ENCODE data around the gene MARVELD2. TPM values are rescaled to one million over a fixed set of nuclear protein-coding genes. Genes with fewer than 3 reads are reported as not detected.

MARVELD2 gene
- total and polyA plus RNA-seq, 4 experiments from 2014 or later, result 0.20 to 1.5 (median 1.1) TPM

DNA sequence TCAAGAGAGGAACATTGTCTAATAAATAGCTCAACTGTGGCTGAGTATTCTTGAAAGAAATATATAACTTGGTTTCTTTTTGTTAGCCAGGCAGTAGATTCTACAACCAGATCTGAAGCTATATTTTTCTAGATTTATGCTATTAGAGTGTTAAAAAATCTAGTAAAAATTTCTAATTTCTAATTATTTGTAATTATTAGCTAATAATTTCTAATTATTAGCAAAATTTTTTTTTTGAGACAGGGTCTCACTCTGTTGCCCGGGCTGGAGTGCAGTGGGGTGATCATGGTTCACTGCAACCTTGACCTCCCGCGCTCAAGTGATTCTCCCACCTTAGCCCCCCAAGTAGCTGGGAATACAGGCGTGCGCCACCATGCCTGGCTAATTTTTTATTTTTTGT is 42.5 kb upstream of the MARVELD2 start:
- Mint-ChIP-seq H3K27me3 (no peaks in the 10 kb centered on the region), H3K36me3 (peaks cover 16 to 47% of the 10 kb centered on the region in 2 donors), H3K4me3 (peak overlapping the region in 1 of 8 donors; percentile 4), H3K27ac (no peak overlapping the region), H3K4me1 (peaks cover 15 to 42% (median 29%) of the 10 kb centered on the region in 4 donors), H3K9me3 (peaks cover 0 to 2% (median 0%) of the 10 kb centered on the region in 8 donors)
- Histone ChIP-seq H3K4me3 (ENCODE audit: low read length in 2 of 2) (no peak overlapping the region), H3K9me3 (ENCODE audit: control insufficient read depth in 1 of 2, low read length in 2 of 2) (no peaks in the 10 kb centered on the region), H3K27me3 (ENCODE audit: insufficient read depth, low read length) (no peaks in the 10 kb centered on the region), H3K4me1 (ENCODE audit: insufficient read depth, low read length) (peaks cover 25% of the 10 kb centered on the region), H3K27ac (ENCODE audit: low read depth, low read length) (no peak overlapping the region), H3K36me3 (ENCODE audit: insufficient read depth, low read length) (no peaks in the 10 kb centered on the region)
- ChIA-PET CTCF (ENCODE audit: partially characterized antibody) (interaction anchor here (1.1 to 1.8 kb wide), 4 partner anchors 35 to 329 kb away, joined by 3 to 10 read pairs (median 7); partner anchors contain the start of gene SLC30A5), POLR2A (ENCODE audit: partially characterized antibody) (interaction anchor here (1.5 kb wide), 1 partner anchor 40 kb away, joined by 5 read pairs; the partner anchor contains the start of gene CCDC125)
- DNase-seq, result no peak
- intact Hi-C loops (cut with micrococcal nuclease), result no loop called here

DNA sequence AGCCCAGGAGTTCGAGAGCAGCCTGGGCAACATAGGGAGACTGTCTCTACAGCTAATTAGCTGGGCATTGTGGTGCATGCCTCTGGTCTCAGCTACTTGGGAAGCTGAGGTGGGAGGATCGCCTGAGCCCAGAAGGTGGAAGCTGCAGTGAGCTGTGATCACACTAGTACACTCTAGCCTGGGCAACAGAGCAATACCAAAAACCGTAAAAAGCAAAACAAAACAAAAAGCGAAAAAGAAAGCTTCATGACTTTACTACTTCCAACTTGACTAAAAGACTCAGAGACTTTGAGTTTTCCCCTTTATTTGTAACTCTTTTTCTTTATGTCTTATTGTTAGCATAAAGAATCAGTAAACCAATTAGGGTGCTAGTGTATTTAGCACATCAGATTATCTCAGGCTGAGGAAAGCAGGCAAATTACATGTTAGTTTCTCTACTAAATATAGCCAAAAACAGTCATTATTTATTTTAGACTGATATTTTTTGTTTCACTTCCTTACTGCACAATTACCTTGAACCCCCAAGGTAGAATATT is 39.9 kb upstream of the MARVELD2 start:
- intact Hi-C loops (cut with micrococcal nuclease), result no loop called here
- H3K9me3 ChIP-seq (ENCODE audit: control insufficient read depth in 1 of 2, low read length in 2 of 2), result no peaks in the 10 kb centered on the region
- H3K27me3 ChIP-seq (ENCODE audit: insufficient read depth, low read length), result no peaks in the 10 kb centered on the region
- H3K4me3 Mint-ChIP-seq, result no peak overlapping the region
- peaks cover 16 to 36% of the 10 kb centered on the region in 2 donors for H3K36me3 Mint-ChIP-seq
- H3K4me1 ChIP-seq (ENCODE audit: insufficient read depth, low read length), result peaks cover 11% of the 10 kb centered on the region
- H3K4me1 Mint-ChIP-seq, result peaks cover 6 to 23% (median 12%) of the 10 kb centered on the region in 4 donors
- ChIA-PET POLR2A (ENCODE audit: partially characterized antibody) (no interaction called here), CTCF (ENCODE audit: partially characterized antibody) (interaction anchor here (1.4 kb wide), 1 partner anchor 41 kb away, joined by 3 read pairs; no protein-coding TSS in a partner anchor)
- no peak for DNase-seq
- no peaks in the 10 kb centered on the region for H3K27me3 Mint-ChIP-seq
- no peaks in the 10 kb centered on the region for H3K36me3 ChIP-seq (ENCODE audit: insufficient read depth, low read length)
- no peaks in the 10 kb centered on the region for H3K9me3 Mint-ChIP-seq
- H3K27ac Mint-ChIP-seq, result no peak overlapping the region
- no peak overlapping the region for H3K27ac ChIP-seq (ENCODE audit: low read depth, low read length)
- H3K4me3 ChIP-seq (ENCODE audit: low read length in 2 of 2), result no peak overlapping the region

DNA sequence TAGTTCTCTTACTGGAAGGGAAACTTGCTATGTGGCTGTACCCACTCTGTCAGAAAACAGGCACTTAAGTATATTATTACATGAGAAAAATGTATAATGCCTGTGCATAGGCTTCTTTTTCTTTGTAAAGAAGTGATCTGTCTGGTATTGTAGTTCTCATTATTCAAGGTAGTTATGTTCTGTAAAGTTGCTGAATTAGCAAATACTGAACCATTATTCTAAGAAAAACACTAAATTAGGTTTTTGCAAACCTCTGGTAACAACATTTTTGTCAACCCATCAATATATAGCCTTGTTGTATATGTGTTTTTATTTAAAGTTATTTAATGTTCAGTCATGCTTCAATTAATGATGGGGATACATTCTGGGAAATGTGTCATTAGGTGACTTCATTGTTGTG is 36.5 kb upstream of the MARVELD2 start:
- ChIA-PET POLR2A (ENCODE audit: partially characterized antibody) (no interaction called here), CTCF (ENCODE audit: partially characterized antibody) (no interaction called here)
- H3K36me3 Mint-ChIP-seq, result peaks cover 22 to 46% of the 10 kb centered on the region in 2 donors
- DNase-seq, result no peak
- H3K4me1 Mint-ChIP-seq, result peaks cover 0 to 1% (median 0%) of the 10 kb centered on the region in 4 donors
- Histone ChIP-seq H3K27ac (ENCODE audit: low read depth, low read length) (no peak overlapping the region), H3K9me3 (ENCODE audit: control insufficient read depth in 1 of 2, low read length in 2 of 2) (no peaks in the 10 kb centered on the region), H3K27me3 (ENCODE audit: insufficient read depth, low read length) (no peaks in the 10 kb centered on the region), H3K4me1 (ENCODE audit: insufficient read depth, low read length) (no peaks in the 10 kb centered on the region), H3K36me3 (ENCODE audit: insufficient read depth, low read length) (peaks cover 6% of the 10 kb centered on the region), H3K4me3 (ENCODE audit: low read length in 2 of 2) (no peak overlapping the region)
- no peak overlapping the region for H3K27ac Mint-ChIP-seq
- H3K27me3 Mint-ChIP-seq, result no peaks in the 10 kb centered on the region
- intact Hi-C loops (cut with micrococcal nuclease), result no loop called here
- no peaks in the 10 kb centered on the region for H3K9me3 Mint-ChIP-seq
- no peak overlapping the region for H3K4me3 Mint-ChIP-seq

DNA sequence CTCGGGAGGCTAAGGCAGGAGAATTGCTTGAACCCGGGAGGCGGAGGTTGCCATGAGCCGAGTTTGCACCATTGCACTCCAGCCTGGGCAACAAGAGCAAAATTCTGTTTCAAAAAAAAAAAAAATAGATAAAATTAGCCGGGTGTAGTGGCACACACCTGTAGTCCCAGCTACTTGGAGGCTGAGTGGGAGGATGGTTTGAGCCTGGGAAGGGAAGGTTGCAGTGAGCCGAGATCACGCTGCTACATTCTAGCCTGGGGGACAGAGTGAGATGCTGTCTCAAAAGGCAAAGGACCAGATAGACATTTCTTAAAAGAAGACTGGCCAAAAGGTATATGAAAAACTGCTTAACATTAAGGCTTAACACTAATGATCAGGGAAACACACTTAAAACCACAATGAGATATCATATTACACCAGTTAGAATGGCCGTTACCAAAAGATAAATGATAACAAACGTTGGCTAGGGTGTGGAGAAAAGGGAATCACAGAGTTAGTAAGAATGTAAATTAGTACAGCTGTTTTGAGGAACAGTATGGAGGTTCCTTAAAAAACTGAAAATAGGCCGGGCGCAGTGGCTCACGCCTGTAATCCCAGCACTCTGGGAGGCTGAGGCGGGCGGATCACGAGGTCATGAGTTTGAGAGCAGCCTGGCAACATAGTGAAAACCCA is 10.1 kb upstream of the MARVELD2 start:
- no peaks in the 10 kb centered on the region for H3K27me3 Mint-ChIP-seq
- H3K27ac Mint-ChIP-seq, result peak overlapping the region in 1 of 7 donors; percentile 29
- Histone ChIP-seq H3K4me1 (ENCODE audit: insufficient read depth, low read length) (no peaks in the 10 kb centered on the region), H3K4me3 (ENCODE audit: low read length in 2 of 2) (no peak overlapping the region), H3K9me3 (ENCODE audit: control insufficient read depth in 1 of 2, low read length in 2 of 2) (no peaks in the 10 kb centered on the region), H3K36me3 (ENCODE audit: insufficient read depth, low read length) (peaks cover 4% of the 10 kb centered on the region), H3K27me3 (ENCODE audit: insufficient read depth, low read length) (no peaks in the 10 kb centered on the region), H3K27ac (ENCODE audit: low read depth, low read length) (no peak overlapping the region)
- H3K36me3 Mint-ChIP-seq, result peaks cover 43% of the 10 kb centered on the region in 2 donors
- no peaks in the 10 kb centered on the region for H3K9me3 Mint-ChIP-seq
- no peak overlapping the region for H3K4me3 Mint-ChIP-seq
- DNase-seq, result no peak
- ChIA-PET CTCF (ENCODE audit: partially characterized antibody) (no interaction called here), POLR2A (ENCODE audit: partially characterized antibody) (interaction anchor here (0.6 to 0.7 kb wide), 2 partner anchors 13 to 57 kb away, joined by 3 to 4 read pairs; no protein-coding TSS in a partner anchor)
- H3K4me1 Mint-ChIP-seq, result peaks cover 0 to 2% (median 0%) of the 10 kb centered on the region in 4 donors
- intact Hi-C loops (cut with micrococcal nuclease), result no loop called here

DNA sequence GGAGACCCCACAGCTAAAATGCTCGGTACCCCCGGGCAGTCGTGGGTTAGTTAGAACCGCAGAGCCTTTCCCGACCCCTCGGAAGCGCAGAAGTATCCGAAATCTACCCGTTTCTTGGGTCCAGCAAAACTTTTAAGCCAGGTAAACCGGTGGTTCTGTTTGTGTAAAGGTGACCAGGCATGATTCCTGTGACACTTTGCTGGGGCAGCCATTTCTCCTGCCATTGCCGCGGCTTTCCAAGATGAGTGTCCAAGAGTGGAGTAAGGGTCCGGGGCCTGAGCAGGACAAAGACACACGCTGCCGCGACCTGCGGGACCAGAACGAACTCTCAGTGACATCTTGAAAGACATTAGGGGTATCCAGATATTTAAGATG is 655 bp downstream of the MARVELD2 start:
- no peak for DNase-seq
- Mint-ChIP-seq H3K4me1 (peaks cover 2 to 18% (median 13%) of the 10 kb centered on the region in 4 donors), H3K27ac (peak overlapping the region in 3 of 7 donors; percentile 42 to 61 (median 46)), H3K4me3 (peak overlapping the region; percentile 74 to 84 (median 78)), H3K9me3 (no peaks in the 10 kb centered on the region), H3K36me3 (peaks cover 13 to 15% of the 10 kb centered on the region in 2 donors), H3K27me3 (no peaks in the 10 kb centered on the region)
- no peaks in the 10 kb centered on the region for H3K36me3 ChIP-seq (ENCODE audit: insufficient read depth, low read length)
- no peaks in the 10 kb centered on the region for H3K9me3 ChIP-seq (ENCODE audit: control insufficient read depth in 1 of 2, low read length in 2 of 2)
- no peaks in the 10 kb centered on the region for H3K27me3 ChIP-seq (ENCODE audit: insufficient read depth, low read length)
- intact Hi-C loops (cut with micrococcal nuclease), result loop anchor here (5.0 kb wide), 1 partner anchor 323 kb away; the partner anchor contains the start of gene SLC30A5
- peaks cover 4% of the 10 kb centered on the region for H3K4me1 ChIP-seq (ENCODE audit: insufficient read depth, low read length)
- ChIA-PET CTCF (ENCODE audit: partially characterized antibody) (no interaction called here), POLR2A (ENCODE audit: partially characterized antibody) (no interaction called here)
- peak overlapping the region; percentile 47 to 53 for H3K4me3 ChIP-seq (ENCODE audit: low read length in 2 of 2)
- peak overlapping the region; percentile 43 for H3K27ac ChIP-seq (ENCODE audit: low read depth, low read length)

DNA sequence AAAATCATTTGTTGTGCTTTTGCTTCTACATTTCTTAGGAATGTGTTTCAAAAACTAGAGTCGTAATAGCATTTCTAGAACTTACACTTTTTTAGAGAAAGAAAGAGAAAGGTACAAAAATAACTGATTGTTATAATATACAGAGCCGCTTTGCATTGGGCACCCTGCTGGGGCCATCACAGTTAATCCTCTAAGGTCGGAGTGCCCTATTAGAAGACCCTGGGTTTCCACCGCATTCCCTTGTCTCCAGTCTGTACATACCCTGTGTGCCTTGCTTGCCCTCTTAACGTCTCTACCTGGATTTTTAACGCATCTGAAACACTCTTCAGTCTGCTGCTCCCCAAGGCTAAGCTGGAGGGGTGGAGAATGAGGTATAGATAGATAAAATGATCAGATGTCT is 1.3 kb downstream of the MARVELD2 start:
- intact Hi-C loops (cut with micrococcal nuclease), result loop anchor here (5.0 kb wide), 1 partner anchor 324 kb away; the partner anchor contains the start of gene SLC30A5
- Histone ChIP-seq H3K27me3 (ENCODE audit: insufficient read depth, low read length) (no peaks in the 10 kb centered on the region), H3K4me1 (ENCODE audit: insufficient read depth, low read length) (peaks cover 4% of the 10 kb centered on the region), H3K4me3 (ENCODE audit: low read length in 2 of 2) (no peak overlapping the region), H3K9me3 (ENCODE audit: control insufficient read depth in 1 of 2, low read length in 2 of 2) (no peaks in the 10 kb centered on the region), H3K27ac (ENCODE audit: low read depth, low read length) (no peak overlapping the region), H3K36me3 (ENCODE audit: insufficient read depth, low read length) (no peaks in the 10 kb centered on the region)
- Mint-ChIP-seq H3K27ac (peak overlapping the region in 4 of 7 donors; percentile 36 to 69 (median 58)), H3K27me3 (no peaks in the 10 kb centered on the region), H3K9me3 (no peaks in the 10 kb centered on the region), H3K4me1 (peaks cover 2 to 18% (median 13%) of the 10 kb centered on the region in 4 donors), H3K36me3 (peaks cover 12 to 15% of the 10 kb centered on the region in 2 donors), H3K4me3 (peak overlapping the region; percentile 74 to 84 (median 78))
- DNase-seq, result no peak
- POLR2A ChIA-PET (ENCODE audit: partially characterized antibody), result no interaction called here
- CTCF ChIA-PET (ENCODE audit: partially characterized antibody), result no interaction called here

DNA sequence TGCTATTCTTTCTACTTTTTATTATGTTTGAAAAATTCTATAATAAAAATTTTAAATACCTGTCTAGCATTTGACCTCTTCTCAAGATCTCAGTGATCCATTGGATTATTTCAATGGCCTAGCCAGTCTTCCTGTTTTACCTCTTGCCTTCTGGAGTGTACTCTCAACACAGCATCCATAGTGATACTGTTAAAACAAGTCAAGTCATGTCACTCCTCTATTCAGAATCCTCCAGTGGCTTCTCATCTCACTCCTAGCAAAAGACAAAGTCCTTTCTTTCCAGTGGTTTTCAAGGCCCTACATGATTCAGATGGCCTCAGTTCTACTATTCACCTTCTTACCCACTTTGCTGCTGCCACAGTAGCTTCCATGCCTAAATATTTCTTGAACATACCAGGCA is 1.8 kb downstream of the MARVELD2 start:
- Mint-ChIP-seq H3K4me3 (peak overlapping the region in 6 of 8 donors; percentile 2 to 78 (median 51)), H3K9me3 (no peaks in the 10 kb centered on the region), H3K27me3 (no peaks in the 10 kb centered on the region), H3K36me3 (peaks cover 7 to 10% of the 10 kb centered on the region in 2 donors), H3K27ac (peak overlapping the region in 2 of 7 donors; percentile 24 to 69), H3K4me1 (peaks cover 2 to 18% (median 13%) of the 10 kb centered on the region in 4 donors)
- H3K9me3 ChIP-seq (ENCODE audit: control insufficient read depth in 1 of 2, low read length in 2 of 2), result no peaks in the 10 kb centered on the region
- no peak for DNase-seq
- no peaks in the 10 kb centered on the region for H3K27me3 ChIP-seq (ENCODE audit: insufficient read depth, low read length)
- intact Hi-C loops (cut with micrococcal nuclease), result loop anchor here (5.0 kb wide), 1 partner anchor 324 kb away; the partner anchor contains the start of gene SLC30A5
- POLR2A ChIA-PET (ENCODE audit: partially characterized antibody), result no interaction called here
- no peak overlapping the region for H3K27ac ChIP-seq (ENCODE audit: low read depth, low read length)
- no peak overlapping the region for H3K4me3 ChIP-seq (ENCODE audit: low read length in 2 of 2)
- peaks cover 4% of the 10 kb centered on the region for H3K4me1 ChIP-seq (ENCODE audit: insufficient read depth, low read length)
- CTCF ChIA-PET (ENCODE audit: partially characterized antibody), result no interaction called here
- H3K36me3 ChIP-seq (ENCODE audit: insufficient read depth, low read length), result no peaks in the 10 kb centered on the region

Measured in CD4-positive, alpha-beta memory T cell (primary cell).